ENCODE measurements around the gene CDC27.

GRCh38 chr17:47214931-47215330, 25.8 kb upstream of the CDC27 start:
- no peak for TF ChIP-seq TAF1 (IDR thresholded peaks at IDR 0.05; ENCODE audit: borderline replicate concordance, insufficient read depth, low read length)
- no peak for TF ChIP-seq REST (IDR thresholded peaks at IDR 0.05; ENCODE audit: insufficient read depth in 1 of 2, low read depth in 2 of 2, low read length in 2 of 2)
- no peak for TF ChIP-seq SIN3A (IDR thresholded peaks at IDR 0.05; ENCODE audit: borderline replicate concordance, insufficient read depth, low read length)
- no peak for TF ChIP-seq POLR2AphosphoS5 (IDR thresholded peaks at IDR 0.05; ENCODE audit: low read depth, low read length)
- TF ChIP-seq FOXP2 (optimal IDR thresholded peaks at IDR 0.05; ENCODE audit: borderline replicate concordance, extremely low read depth, extremely low read length, insufficient read depth), result no peak
